NB4 (cell line): ENCODE data around the gene MGAM2.

Experiments
- MYC ChIP-seq: IDR thresholded peaks from 2 replicates; pipeline ENCODE4 v1.6.1; 2011; ENCODE audit warnings: low read depth, low read length
- POLR2A ChIP-seq: IDR thresholded peaks from 2 replicates; pipeline ENCODE4 v1.6.1; 2011; ENCODE audit warnings: mild to moderate bottlenecking; ENCODE audit not compliant: insufficient read length; ENCODE audit errors: extremely low read depth
- TF ChIP-seq, protein P1 (sequence below): IDR thresholded peaks from one replicate; pipeline ENCODE4 v1.5.1; 2012; ENCODE audit warnings: low read depth, low read length
- TF ChIP-seq, protein P2 (sequence below): IDR thresholded peaks from 2 replicates; pipeline ENCODE4 v1.6.1; 2011; ENCODE audit warnings: low read depth, low read length

DNA sequence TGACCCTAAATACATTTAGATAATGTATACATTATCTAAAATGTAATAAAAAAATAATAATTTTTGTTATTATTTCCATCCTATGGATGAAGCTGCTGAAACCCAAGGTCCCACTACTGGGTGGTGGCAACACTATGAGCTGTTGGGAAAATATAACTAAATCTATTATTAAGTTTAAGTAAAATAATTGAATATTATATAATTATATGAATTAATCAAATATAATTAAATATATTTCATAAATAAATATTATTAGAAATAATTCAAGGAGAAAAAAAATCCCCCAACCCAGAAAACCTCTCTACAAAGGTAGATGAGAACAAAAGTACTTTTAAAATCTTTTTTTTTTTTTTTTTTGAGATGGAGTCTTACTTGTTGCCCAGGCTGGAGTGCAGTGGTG lies 138.4 kb downstream of the MGAM2 start:
- TF ChIP-seq, protein P1, sequence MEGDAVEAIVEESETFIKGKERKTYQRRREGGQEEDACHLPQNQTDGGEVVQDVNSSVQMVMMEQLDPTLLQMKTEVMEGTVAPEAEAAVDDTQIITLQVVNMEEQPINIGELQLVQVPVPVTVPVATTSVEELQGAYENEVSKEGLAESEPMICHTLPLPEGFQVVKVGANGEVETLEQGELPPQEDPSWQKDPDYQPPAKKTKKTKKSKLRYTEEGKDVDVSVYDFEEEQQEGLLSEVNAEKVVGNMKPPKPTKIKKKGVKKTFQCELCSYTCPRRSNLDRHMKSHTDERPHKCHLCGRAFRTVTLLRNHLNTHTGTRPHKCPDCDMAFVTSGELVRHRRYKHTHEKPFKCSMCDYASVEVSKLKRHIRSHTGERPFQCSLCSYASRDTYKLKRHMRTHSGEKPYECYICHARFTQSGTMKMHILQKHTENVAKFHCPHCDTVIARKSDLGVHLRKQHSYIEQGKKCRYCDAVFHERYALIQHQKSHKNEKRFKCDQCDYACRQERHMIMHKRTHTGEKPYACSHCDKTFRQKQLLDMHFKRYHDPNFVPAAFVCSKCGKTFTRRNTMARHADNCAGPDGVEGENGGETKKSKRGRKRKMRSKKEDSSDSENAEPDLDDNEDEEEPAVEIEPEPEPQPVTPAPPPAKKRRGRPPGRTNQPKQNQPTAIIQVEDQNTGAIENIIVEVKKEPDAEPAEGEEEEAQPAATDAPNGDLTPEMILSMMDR: no peak
- no peak for TF ChIP-seq POLR2A
- TF ChIP-seq, protein P2, sequence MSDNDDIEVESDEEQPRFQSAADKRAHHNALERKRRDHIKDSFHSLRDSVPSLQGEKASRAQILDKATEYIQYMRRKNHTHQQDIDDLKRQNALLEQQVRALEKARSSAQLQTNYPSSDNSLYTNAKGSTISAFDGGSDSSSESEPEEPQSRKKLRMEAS: no peak
- no peak for TF ChIP-seq MYC
